CD4-positive, alpha-beta T cell treated with Interleukin-6 for 4 hours (primary cell): ENCODE data around the gene LDAH.
"Not testable (repeated sequence)": the region's sequence is repeated elsewhere in the genome, so short reads cannot be mapped to it uniquely, and the experiment has no call there.

Experiments used
- DNase-seq: peaks from one replicate; pipeline ENCODE4 v3.0.0-alpha.2; 2020; ENCODE audit warnings: mixed read lengths

Gene LDAH

DNA sequence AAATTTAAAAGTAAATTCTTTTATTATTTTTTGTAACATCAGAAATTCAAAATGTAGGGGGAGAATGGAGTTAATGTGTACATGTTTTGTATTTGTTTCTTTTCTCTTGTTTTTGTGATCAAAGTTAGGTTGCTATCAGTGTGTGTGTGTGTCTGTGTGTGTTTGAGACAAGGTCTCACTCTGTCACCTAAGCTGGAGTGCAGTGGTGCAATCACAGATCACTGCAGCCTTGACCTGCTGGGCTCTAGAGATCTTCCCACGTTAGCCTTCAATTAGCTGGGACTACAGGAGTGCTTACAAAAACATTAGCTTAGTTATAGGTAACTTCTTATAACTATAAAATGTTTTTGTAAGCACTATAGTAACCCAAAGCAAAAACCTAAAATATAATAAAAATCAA is 105.3 kb downstream of the LDAH start:
- no peak for DNase-seq

DNA sequence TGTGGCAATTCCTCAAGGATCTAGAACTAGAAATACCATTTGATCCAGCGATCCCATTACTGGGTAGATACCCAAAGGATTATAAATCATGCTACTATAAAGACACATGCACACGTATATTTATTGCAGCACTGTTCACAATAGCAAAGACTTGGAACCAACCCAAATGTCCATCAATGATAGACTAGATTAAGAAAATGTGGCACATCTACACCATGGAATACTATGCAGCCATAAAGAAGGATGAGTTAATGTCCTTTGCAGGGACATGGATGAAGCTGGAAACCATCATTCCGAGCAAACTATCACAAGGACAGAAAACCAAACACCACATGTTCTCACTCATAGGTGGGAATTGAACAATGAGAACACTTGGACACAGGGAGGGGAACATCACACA is 106.7 kb downstream of the LDAH start:
- DNase-seq = not testable (repeated sequence)

DNA sequence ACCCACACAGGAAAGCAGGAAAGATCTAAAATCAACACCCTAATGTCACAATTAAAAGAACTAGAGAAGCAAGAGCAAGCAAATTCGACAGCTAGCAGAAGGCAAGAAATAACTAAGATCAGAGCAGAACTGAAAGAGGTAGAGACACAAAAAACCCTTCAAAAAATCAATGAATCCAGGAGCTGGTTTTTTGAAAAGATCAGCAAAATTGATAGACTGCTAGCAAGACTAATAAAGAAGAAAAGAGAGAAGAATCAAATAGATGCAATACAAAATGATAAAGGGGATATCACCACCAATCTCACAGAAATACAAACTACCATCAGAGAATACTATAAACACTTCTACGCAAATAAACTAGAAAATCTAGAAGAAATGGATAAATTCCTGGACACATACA is 108.5 kb downstream of the LDAH start:
- not testable (repeated sequence) for DNase-seq

DNA sequence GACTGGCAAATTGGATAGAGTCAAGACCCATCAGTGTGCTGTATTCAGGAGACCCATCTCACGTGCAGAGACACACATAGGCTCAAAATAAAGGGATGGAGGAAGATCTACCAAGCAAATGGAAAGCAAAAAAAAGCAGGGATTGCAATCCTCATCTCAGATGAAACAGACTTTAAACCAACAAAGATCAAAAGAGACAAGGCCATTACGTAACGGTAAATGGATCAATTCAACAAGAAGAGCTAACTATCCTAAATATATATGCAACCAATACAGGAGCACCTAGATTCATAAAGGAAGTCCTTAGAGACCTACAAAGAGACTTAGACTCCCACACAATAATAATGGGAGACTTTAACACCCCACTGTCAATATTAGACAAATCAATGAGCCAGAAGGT is 109.3 kb downstream of the LDAH start:
- DNase-seq = not testable (repeated sequence)

DNA sequence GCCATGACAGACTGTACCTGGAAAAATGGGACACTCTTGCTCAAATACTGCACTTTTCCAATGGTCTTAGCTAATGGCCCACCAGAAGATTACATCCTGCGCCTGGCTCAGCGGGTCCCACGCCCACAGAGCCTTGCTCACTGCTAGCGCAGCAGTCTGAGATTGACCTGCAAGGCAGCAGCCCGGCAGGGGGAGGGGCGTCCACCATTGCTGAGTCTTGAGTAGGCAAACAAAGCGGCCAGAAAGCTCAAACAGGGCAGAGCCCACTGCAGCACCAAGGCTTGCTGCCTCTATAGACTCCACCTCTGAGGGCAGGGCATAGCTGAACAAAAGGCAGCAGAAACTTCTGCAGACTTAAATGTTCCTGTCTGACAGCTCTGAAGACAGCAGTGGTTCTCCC is 111.3 kb downstream of the LDAH start:
- not testable (repeated sequence) for DNase-seq

DNA sequence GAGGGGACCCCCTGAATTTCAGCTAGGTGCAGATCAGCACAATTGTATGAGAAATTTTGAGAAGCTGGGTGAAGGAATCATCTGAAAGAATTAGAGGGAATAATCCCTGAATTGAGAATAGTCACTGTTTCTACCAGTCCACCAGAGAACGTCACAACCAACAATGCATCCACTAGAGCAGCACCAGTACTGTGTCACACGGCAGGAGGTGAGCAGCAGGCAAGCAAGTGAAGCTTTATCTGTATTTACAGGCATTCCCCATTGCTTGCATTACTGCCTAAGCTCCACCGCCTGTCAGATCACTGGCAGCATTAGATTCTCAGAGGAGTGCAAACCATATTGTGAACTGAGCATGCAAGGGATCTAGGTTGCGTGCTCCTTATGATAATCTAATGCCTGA is 115.3 kb downstream of the LDAH start:
- DNase-seq = no peak

DNA sequence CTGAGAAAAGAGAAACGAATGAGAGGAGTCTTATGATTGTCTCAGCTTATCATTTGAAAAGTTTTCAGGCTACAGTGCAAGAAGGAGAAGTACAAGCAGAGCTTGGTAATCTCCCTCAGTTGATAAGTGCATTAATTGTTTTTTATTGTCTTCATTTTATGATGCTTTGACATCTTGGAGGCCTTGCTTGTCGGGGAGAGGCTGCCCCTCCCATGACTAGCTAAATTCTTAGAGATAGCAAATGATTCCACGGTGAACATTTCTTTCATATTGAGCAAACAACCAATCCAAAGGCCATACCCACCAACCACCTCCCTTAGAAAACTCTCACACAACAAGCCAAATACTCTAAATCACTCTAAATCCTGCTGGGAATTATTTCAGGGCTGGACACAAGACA is 116.1 kb downstream of the LDAH start:
- DNase-seq = no peak

DNA sequence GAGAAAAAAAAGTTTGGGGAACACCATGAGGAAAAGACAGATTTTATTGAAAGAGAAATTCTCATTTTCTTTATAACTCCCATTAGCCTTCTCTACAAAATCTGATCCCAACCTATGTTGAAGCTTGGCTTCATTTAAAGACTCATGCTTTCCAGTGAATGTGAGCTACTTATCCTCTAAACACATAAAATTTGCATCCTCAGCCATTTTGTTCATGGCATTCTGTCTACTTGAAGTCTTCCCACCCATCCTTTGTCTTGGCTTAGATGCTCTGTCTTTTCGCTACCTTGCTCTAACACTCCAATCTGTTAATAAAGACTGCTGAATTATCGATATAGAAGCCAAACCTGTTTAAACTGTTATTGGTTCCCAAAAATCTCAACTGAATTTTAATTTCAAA is 116.7 kb downstream of the LDAH start:
- DNase-seq = no peak

DNA sequence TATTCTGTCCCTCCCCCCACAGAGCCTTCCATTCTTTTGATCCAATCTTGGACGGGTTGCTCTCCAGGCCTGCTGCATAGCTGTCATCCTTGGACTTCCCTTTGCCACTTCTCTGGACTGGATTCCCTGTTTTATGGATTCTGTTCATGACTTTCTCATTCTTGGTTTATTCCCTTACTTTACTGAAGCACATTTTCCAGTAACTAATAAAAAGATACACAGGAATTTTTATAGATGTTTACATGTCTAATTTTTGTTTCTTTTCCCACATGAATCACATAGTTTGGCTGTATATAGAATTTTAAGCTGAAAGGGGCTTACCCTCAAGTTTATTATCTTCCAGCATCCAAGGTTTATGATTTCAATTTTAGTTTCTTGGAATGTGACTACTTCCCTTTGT is 118.0 kb downstream of the LDAH start:
- DNase-seq = no peak

DNA sequence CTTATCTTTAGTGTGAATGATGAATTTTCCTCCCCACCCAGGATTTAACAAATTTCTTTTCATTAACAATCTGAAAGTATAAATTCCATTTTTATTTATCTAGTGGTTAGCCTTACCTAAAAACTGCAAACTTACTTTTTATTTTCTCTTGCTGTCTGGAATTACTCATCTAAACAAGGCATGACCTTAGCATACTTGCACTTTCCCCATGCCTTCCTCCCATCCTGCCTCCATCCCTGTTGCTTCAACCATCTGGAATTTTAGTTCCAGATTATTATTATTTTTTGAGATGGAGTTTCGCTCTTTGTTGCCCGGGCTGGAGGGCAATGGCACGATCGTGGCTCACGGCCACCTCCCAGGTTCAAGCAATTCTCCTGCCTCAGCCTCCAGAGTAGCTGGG is 120.3 kb downstream of the LDAH start:
- DNase-seq = no peak

DNA sequence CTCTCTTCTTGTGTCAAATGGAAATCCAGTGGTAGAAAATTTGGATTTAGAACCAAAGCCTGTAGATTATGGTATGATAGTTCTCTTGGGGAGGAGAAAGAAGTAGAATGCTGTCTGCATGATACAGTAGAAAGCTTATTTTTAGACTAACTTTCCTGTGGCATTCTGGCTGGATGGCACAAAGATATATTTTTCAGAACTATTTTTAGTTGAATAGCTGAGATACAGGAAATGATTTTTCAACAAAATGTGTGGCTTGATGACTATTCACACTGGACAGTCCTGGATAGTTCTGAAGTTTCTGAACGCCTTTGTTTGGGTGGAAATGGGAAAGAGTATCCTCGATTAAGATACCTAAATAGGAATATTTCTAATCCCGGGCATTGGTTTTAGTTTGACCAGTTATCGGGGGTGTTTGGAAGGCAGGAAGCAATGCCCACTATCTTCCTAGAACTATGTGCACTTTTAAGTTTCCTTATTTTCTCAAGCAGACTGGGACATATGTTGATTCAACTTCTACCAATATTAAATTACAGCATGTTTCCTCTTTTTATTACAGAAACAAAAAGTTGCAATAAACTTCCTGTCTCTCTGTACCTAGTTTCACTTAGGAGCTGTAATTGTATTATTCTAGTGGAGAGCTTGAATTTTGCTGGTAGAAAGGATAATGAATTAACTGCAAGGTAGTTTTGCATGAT is 123.8 kb downstream of the LDAH start:
- no peak for DNase-seq

DNA sequence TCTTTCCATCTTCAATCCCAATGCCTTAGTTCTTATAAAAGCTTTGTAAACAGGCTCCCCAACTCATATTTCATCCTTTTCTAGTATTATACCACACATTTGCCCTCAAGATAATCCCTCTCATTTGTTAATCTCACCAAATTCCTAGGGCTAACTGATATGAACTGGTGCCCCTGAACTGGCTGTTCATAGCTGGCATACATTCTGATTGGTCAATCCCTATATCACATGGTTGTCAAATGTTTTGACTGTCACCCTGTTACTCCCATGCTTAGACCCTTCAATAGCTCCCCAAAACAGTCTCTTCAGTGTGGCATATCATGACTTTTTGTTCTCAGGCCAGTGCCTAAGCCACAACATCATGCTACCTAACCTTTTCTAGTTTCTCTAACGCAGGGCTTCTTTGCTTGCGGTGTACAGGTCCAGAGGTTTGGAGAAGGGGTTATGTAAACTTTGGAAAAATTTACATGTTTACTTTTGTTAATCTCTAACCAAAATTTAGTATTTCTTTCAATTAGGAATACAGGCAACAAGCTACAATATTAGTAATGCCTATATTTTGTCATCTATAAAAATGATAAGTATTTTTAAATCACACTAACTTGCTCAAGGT is 125.5 kb downstream of the LDAH start:
- DNase-seq = no peak

DNA sequence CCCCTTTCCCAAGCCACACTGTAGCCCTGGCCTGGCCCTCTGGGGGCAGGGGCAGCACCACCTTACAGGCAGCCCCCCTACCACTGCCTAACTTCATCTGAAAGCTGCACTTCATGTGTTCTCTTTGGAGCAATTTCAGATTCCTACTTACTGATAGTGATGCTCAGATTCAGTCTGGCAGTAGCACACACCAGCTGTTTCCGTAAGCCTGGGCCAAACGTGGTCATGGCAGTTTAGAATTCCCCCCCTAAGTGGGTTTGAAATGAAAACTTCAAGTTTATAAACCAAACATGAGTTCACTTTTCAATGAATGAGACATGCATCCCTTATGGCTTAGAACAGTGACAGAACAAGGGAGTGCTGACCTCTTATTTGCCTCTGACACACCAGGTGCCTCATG is 126.5 kb downstream of the LDAH start:
- DNase-seq = no peak

DNA sequence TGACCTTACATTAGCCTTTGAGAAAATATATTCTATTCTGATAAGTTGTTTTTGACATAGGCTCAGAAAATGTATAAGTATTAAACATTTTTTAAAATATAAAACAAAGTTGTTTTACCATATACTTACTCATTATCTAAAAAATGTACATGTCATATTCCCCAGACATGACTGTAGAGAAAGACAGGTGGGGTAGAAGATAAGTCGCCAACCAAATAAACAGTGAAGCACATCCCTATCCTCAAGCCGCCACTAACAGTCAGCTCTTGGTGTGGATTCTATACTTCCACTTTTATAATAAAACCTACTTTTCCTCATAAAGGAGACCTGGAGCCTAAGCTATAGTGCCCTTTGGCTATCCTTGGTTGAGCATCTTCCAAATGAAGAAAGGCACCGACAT is 129.6 kb downstream of the LDAH start:
- no peak for DNase-seq

DNA sequence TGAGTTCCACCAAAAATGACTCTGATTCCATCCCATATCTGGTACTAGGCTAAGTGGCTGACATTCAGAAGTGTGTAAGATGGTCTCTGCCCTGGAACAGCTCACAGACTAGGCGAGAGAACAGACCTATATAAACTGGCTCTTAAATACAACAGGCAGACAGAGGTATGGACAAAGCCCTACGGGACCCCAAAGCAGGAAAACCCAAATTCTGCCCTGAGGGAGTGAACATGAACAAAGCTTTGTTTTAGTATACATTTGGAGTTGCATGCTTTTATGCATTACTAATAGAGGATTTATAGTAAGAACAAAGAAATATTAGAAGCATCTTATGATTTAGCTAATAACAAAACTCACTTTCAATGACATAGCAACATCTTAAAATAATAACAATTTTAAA is 130.8 kb downstream of the LDAH start:
- no peak for DNase-seq

DNA sequence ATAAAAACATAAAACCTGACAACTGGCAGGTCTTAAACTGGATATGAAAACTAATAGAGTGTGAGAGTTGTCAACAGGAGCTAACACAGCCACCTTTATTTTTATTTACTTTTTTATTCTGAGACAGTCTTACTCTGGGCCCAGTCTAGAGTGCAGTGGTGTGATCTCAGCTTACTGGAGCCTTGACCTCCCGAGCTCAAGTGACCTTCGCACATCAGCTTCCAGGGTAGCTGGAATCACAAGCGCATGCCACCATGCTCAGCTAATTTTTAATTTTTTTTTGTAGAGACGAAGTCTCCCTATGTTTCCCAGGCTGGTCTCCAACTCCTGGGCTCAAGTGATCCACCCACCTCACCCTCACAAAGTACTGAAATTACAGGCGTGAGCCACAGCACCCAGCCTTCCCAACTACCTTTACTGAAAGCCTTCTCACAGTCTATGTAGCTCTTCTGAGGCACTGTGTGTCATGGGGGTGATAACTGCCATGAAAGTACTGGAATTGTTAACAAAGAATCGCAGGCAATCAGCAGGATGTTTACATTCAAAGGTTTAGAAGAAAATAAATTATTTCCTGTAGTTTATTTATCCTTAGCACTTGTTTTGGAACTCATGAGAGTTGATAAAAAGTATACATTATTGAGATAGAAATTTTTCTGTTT is 131.7 kb downstream of the LDAH start:
- DNase-seq = no peak

DNA sequence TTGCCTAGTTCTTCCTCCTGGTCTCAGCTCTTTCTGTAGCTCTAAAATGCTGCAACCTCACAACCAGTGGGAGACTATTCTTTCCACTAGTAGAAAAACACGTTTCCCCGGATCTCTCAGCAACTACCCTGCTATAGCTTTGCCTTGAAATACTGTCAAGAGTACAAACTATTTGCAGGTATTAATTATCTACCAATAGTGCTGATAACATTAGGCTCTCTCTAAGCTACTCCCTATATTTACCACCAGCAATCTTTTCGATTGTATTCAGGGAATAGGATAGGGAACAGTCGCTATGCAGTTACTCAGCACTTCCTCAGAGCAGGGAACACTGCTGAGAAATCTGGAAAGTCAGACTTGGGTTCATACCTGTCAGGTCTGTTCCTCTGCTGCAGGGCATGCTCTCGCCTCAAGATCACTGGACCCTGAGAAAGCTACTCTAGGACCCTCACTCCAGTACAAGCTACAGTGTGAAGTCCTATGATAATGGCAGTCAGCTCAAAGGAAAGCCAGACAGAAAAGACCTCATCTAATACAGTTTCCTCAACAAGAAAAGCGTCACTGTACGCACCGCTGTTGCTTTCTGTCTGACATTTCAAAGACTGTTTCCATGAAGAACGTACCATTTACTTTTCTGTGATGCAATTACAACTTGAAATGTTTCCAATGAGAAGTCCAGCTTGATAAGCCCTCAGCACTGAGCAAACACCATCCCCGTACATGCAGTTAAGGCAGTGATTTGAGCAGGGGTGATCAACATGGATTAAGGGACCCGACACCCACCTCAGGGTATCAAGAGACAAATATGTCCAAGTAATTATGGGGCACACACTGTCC is 133.3 kb downstream of the LDAH start:
- DNase-seq = no peak

DNA sequence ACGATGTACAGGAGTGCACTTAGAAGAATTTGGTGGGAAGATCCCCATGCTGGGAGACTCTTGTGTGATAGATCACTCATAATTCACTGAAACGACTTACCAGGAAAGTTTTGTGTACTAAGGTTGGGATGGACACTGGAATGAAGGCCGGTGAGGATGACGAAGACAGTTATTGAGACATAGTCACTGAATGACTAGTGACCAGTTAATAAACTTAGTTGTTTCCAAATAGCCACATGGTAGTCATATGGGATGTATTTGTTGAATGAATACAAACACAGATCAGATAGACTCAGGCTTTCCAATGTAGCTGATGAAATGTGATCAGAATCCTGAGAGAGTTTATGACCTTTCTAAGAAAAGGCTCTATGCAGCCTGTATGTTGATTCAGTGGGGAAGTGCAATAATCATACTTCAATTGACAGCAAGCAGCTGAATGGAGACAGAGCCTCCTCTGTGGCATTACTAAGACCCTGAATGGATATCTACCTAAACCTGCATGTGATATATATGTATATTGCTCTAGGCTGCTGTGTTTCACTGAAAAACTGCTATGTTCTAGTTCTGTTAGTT is 135.6 kb downstream of the LDAH start:
- no peak for DNase-seq

DNA sequence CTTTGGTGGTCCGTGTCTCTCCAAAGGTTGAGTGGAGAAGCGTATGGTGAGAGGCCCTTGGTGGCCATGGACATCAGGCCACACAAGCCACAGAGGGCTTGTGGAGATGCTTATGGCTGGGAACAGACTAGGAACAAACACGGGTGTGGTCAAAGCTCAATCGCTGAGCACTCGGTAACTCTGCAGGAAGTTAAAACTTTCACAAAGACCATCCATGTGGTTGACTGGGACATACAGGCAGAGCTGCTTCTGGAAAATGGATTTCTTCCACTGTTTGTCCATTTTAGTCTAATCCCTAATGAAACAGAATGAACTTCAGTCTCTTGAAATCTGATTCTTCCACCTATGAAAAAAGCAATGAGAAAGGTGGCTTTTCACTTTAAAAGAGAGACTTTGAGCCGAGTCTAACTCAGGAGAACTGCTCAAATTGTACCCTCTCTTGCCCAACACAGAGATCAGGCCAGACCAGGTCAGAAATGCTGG is 138.3 kb downstream of the LDAH start:
- DNase-seq = no peak

DNA sequence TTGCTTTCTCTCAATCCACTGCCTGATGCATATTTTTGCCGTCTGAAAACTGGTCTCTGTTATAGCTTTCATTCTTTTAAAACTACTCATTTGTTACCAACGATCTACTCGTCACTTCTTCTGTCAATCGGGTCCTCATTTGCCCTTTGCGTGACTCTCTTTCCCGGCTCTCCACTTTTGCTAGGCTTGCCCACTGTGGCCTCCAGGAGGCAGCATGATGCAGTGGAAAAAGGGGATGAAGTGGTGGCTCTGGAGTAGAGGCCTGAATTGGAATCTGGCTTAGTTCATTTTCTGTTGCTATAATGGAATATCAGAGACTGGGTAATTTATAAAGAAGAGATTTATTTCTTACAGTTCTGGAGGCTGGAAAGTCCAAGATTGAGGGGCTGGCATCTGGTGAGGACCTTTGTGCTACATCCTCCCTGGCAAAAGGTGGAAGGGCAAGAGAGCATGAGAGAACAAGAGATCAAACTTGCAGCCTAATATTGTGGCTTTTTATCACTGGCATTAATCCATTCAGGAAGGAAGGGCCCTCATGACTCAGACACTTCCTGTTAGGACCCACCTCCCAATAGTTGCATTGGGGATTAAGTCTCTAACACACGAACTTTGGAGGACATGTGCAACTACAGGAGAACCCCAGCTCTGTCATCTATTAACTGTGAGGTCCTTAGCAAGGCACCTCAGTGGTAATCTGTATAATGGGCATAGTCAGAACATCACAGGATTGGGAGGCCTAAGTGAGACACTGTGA is 140.6 kb downstream of the LDAH start:
- DNase-seq = no peak

DNA sequence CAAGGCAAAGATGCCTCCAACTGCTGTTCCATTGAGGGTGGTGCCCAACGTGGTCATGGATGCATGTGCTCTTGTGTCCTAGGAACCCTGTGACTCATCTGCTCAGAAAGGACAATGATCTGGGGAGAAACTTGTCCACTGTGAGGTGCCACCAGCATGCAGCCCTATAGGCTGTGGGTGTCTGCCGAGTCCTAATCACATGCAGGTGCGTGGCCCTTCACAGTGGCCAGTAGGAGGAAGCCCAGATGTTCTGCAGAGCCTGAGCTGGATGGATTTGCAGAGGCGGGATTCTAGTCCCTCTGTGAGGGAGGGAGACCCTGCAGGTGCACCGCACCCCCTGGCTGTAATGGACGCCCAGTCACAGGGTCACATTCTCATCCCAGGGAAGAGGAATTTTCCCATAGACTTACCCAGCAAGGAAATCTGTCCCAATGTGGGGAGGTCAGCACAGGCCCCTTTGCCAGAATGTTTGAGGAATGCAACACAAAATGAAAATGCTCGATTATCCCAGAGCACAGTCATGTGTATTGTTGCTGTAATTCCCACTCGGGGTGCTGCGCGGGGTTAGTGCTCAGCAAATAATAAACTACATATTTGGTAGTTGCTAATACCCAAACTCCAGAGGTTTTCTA is 142.0 kb downstream of the LDAH start:
- no peak for DNase-seq

DNA sequence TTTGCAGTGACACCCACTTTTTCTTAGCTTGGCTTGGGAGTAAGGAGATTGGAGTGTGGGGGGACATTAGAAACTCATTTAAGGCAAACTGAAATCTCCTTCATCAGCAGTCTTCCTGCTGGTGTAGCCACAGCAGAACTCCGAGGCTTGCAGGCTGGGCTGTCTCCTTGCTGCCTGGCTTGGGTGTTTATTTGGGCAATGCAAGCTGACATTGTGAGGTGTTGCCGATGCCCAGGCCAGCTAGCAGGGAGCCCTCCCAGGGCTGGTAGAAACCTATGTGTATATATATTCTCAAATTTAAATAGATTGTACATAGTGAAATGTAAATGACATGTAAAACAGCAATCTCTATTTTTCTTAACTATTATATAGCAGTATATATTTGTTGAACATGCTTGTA is 144.1 kb downstream of the LDAH start:
- no peak for DNase-seq
